HL-60/S4 treated with retinoic acid at 250 ng/mL for 4 days and 3 days (cell line): ENCODE measurements around the gene MYT1.
"Not testable (repeated sequence)": the region's sequence is repeated elsewhere in the genome, so short reads cannot be mapped to it uniquely, and the experiment has no call there.

ENCODE experiments used
- in situ Hi-C: fragments of 300-500 bp; cut with MboI; formaldehyde crosslinking; loops from 2 replicates; pipeline ENCODE4 v1.7.0; 2022; ENCODE audit warnings: low sequenced_read_pairs

MYT1 gene

DNA sequence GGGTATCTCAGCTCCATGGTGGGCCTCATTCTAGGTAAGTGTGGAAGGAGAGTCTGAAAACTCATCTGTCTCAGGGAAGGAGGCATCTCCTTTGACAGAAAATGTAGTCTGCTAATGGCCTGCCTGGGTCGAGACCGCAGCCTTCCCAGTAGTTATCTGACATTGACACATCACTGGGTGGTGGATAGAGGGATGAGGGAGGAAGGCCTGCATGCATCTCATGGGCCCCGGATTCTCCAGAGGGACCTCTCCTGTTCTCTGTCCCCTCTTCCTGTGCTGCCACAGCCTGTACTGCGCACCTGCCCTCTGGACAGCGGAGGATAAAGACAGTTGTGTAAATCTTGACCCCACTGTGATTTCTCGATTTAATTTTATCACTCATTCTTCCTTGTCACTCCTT is 96.0 kb downstream of the MYT1 start:
- in situ Hi-C loops, result no loop called here

DNA sequence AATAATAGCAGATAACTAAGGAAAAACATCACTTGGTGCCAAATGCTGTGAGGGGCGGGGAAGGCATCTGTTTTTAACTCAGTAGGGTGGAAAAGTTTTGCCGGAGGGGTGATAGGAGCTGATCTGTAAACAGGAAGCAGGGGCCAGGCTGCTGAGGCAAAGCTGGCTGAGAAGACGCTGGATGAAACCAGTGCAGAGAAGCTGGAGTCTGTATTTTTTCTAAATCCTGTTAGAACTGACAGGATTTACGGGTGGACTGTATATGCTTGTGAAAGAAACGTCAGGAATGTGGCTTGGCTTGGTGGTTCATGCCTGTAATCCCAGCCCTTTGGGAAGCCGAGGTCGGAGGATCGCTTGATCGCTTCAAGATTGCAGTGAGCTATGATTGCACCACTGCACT is 96.9 kb downstream of the MYT1 start:
- in situ Hi-C loops, result no loop called here

- in situ Hi-C loops, result no loop called here
These were observed 99.8 kb downstream of the MYT1 start for GRCh38 chr20:64264091-64264490.

DNA sequence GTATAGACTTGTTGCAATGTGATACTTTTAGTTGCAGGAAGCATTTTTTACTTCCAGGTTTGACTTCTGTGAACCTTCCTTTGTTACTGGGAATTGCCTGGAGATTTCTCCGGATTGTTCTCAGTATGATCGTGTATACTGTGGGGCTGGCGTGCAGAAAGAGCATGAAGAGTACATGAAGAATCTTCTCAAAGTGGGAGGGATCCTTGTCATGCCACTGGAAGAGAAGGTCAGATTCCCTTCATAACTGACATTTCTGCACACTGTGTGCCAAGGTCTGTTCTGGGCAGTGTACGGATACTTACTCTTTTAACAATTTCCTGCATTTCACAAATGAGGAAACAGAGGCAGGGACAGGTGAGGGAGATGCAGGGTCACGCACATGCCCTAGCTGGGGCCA is 100.9 kb downstream of the MYT1 start:
- in situ Hi-C loops, result no loop called here

DNA sequence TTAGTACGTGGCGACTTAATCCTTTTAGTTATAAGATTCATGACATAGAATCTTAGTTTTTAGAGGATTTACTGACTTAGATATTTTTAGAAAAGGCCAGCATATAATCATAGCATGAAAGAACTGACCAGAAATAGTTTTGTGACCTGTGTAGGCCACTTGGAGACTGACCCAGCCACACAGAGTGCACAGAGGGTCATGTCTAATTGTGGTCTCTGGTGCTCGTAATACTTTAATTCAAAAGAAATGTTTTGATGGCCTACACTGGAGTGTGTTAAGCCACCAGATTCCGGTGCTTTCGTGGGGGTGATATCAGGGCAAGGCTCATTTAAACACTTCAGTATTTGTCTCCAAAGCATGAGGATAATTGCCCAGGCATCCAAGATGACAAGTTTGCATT is 102.7 kb downstream of the MYT1 start:
- in situ Hi-C loops, result no loop called here

- in situ Hi-C loops, result no loop called here
These were observed 103.9 kb downstream of the MYT1 start for GRCh38 chr20:64268174-64268573.

- in situ Hi-C loops, result no loop called here
These were observed 105.6 kb downstream of the MYT1 start for GRCh38 chr20:64269604-64270411.

DNA sequence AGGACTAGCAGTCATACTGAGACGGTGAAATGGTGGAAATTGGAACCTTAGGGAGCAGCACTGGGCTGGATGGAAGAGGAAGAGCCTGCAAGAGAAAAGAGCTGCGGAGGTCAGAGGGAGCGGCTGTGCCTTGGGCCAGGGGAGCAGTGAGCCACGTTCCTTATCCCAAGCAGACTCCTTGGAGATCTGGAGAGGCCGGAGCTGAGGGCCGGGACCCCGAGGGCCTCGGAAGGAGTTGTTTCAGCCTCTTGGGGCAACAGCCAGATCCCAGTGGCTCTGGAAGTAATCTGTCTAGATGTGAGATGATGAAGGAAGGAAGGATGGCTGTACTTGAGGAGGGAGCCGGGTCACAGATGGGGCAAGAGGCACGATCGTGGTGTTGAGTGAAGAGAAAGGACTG is 107.4 kb downstream of the MYT1 start:
- in situ Hi-C loops, result no loop called here

- in situ Hi-C loops, result no loop called here
These were observed 108.9 kb downstream of the MYT1 start for GRCh38 chr20:64273109-64273508.

GRCh38 chr20:64276817-64277216 is 112.6 kb downstream of the MYT1 start:
- in situ Hi-C loops, result no loop called here

GRCh38 chr20:64277571-64278316 is 113.5 kb downstream of the MYT1 start:
- in situ Hi-C loops, result no loop called here

DNA sequence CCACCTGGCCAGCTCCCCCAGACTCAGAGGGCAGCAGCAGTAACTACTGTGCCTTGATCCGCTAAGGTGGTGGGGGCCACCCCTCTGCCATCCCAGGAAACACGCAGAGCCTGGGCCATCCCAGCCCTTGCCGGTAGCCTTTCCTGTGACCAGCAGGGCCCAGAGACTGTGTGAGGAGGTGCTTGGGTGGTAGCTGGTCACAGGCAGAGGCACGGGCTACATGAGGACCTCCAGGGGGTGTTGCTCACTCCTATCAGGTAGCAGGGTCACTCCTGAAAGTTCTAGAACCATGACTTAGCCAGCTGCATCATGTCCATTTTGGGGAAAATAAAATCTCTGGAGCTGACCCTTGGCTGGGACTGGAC is 114.0 kb downstream of the MYT1 start:
- in situ Hi-C loops, result no loop called here

DNA sequence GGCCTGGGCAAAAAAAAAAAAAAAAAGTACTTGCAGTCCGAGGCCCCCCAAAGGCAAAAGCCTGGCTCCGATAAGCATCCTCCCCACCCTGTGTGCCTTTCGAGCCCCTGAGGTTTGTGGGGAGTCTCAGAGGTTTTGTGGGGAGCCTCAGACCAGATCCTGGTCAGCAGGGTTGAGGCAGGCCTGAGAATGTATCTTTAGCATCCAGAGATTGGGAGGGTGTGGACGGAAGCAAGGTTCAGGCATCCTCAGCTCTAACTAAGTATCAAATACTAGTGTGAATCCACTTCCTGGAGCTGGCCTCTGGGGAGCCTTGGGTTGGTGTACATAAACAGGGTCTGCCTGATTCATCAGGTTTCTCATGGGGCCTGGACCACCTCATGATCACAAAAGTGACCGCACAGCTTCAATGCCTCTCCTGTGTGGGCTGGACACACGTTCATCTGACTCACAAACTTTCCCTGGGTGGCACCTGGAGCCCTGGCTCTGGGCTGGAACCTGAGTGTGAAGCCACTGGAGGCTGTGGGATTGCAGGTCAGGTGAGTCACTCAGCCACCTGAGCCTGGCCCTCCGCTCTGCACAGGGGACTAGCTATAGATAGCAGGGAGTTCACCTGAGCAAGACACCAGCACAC is 115.7 kb downstream of the MYT1 start:
- in situ Hi-C loops, result no loop called here

- in situ Hi-C loops, result no loop called here
These were observed 116.2 kb downstream of the MYT1 start for GRCh38 chr20:64280460-64280843.

GRCh38 chr20:64283646-64284045 is 119.4 kb downstream of the MYT1 start:
- in situ Hi-C loops, result no loop called here

GRCh38 chr20:64285579-64286446 is 121.6 kb downstream of the MYT1 start:
- in situ Hi-C loops, result not testable (repeated sequence)

DNA sequence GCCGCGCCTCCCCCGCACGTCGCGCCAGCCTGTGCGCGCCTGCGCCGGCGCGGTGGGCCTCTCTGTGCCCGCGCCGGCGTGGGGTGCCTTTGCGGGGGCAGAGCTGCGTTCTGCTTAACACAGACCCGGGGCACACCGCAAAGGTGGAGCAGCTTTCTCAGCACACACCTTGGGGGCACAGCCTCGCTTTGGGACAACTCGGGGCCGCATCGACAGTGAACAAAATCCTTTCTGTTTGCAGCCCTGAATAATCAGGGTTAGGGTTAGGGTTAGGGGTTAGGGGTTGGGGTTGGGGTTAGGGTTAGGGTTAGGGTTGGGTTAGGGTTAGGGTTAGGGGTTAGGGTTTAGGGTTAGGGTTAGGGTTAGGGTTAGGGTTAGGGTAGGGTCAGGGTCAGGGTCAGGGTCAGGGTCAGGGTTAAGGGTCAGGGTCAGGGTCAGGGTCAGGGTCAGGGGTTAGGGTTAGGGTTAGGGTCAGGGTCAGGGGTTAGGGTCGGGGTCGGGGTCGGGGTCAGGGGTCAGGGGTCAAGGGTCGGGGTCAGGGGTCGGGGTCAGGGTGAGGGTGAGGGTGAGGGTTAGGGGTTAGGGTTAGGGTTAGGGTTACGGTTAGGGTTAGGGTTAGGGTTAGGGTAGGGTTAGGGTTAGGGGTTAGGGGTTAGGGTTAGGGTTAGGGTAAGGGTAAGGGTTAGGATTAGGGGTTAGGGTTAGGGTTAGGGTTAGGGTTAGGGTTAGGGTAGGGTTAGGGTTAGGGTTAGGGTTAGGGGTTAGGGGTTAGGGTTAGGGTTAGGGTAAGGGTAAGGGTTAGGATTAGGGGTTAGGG is 122.4 kb downstream of the MYT1 start:
- in situ Hi-C loops, result not testable (repeated sequence)

GRCh38 chr20:64287264-64287590 is 123.0 kb downstream of the MYT1 start:
- in situ Hi-C loops, result not testable (repeated sequence)
